Endodermal cell (in vitro differentiated cells): ENCODE measurements around the gene PUS7. TPM values are rescaled to one million over a fixed set of nuclear protein-coding genes. Genes with fewer than 3 reads are reported as not detected.

ENCODE experiments used
- DNase-seq: peaks from one replicate; pipeline ENCODE4 v3.0.0-alpha.2; 2017
- H3K27ac ChIP-seq: 2 replicates; pipeline ENCODE4 v1.5.1; 2013; ENCODE audit warnings: mild to moderate bottlenecking, low read depth, low read length, moderate library complexity
- H3K27me3 ChIP-seq: 2 replicates; pipeline ENCODE4 v1.6.1; 2013; ENCODE audit warnings: mild to moderate bottlenecking, low read length, moderate library complexity; ENCODE audit not compliant: insufficient read depth, control insufficient read depth, poor library complexity, severe bottlenecking
- H3K36me3 ChIP-seq: 2 replicates; pipeline ENCODE4 v1.7.0; 2013; ENCODE audit warnings: mild to moderate bottlenecking, low read length, moderate library complexity; ENCODE audit not compliant: control insufficient read depth, insufficient read depth
- H3K4me1 ChIP-seq: one replicate; pipeline ENCODE4 v1.7.0; 2013; ENCODE audit warnings: low read length; ENCODE audit not compliant: control insufficient read depth, insufficient read depth
- H3K4me3 ChIP-seq: 2 replicates; pipeline ENCODE4 v1.5.1; 2013; ENCODE audit warnings: mild to moderate bottlenecking, low read length, moderate library complexity
- H3K9ac ChIP-seq: 2 replicates; pipeline ENCODE4 v1.6.1; 2013; ENCODE audit warnings: mild to moderate bottlenecking, low read length, moderate library complexity; ENCODE audit not compliant: poor library complexity, severe bottlenecking; ENCODE audit errors: extremely low read depth
- H3K9me3 ChIP-seq: 2 replicates; pipeline ENCODE4 v1.6.1; 2013; ENCODE audit warnings: mild to moderate bottlenecking, low read length, moderate library complexity; ENCODE audit not compliant: control insufficient read depth
- H3K27ac Mint-ChIP-seq: 2 replicates; pipeline ENCODE4 v1.8.0; 2020; ENCODE audit warnings: mixed read lengths
- H3K27me3 Mint-ChIP-seq: 2 replicates; pipeline ENCODE4 v1.8.0; 2021; ENCODE audit warnings: mild to moderate bottlenecking, mixed read lengths; ENCODE audit not compliant: insufficient read depth
- H3K36me3 Mint-ChIP-seq: 2 replicates; pipeline ENCODE4 v1.8.0; 2020; ENCODE audit warnings: low read depth, mixed read lengths
- H3K4me1 Mint-ChIP-seq: 2 replicates; pipeline ENCODE4 v1.8.0; 2020; ENCODE audit warnings: mixed read lengths
- H3K4me3 Mint-ChIP-seq: 2 replicates; pipeline ENCODE4 v1.8.0; 2020; ENCODE audit warnings: mild to moderate bottlenecking, moderate library complexity, mixed read lengths
- H3K9me3 Mint-ChIP-seq: 2 replicates; pipeline ENCODE4 v1.8.0; 2020; ENCODE audit warnings: mild to moderate bottlenecking, mixed read lengths
- WGBS, 2 experiments: methylation state at CpG; one replicate each; pipeline versions ENCODE4 v1.1.5 to v1.1.7; 2013; ENCODE audit warnings: missing lambda C conversion rate in 2 of 2, mixed read lengths in 1 of 2; ENCODE audit not compliant: insufficient coverage in 1 of 2, insufficient read length in 1 of 2; 5-methylcytosine and 5-hydroxymethylcytosine counted together
- total RNA-seq, 2 donors: library from RNA; stranded (reverse); fragmentation: NEBNext Ultra II Directional in 1 of 2; extraction: Animal tissue kit (Norgen Biotek cat#: 25700) in 1 of 2; gene quantifications; 2 replicates in 1 of 2; 3 replicates in 1 of 2; pipeline ENCODE4 v1.2.1, GENCODE V29; 2021
- TF ChIP-seq, protein P1 (sequence below): fragments of 200-600 bp; sonication (generic); conservative IDR thresholded peaks from 2 replicates; pipeline ENCODE4 v1.5.0; 2021; ENCODE audit warnings: antibody characterized with exemption, mild to moderate bottlenecking

Gene PUS7
- total RNA-seq, 2 donors from 2014 or later: 30.0 to 38.7 TPM

GRCh38 chr7:105493196-105493922 lies 28.7 kb downstream of the PUS7 start:
- Histone ChIP-seq H3K4me3 (no peak overlapping the region), H3K27me3 (no peaks in the 10 kb centered on the region), H3K9ac (no peak overlapping the region), H3K4me1 (peaks cover 14% of the 10 kb centered on the region), H3K36me3 (peaks cover 15% of the 10 kb centered on the region), H3K9me3 (no peaks in the 10 kb centered on the region), H3K27ac (no peak overlapping the region)
- TF ChIP-seq, protein P1, sequence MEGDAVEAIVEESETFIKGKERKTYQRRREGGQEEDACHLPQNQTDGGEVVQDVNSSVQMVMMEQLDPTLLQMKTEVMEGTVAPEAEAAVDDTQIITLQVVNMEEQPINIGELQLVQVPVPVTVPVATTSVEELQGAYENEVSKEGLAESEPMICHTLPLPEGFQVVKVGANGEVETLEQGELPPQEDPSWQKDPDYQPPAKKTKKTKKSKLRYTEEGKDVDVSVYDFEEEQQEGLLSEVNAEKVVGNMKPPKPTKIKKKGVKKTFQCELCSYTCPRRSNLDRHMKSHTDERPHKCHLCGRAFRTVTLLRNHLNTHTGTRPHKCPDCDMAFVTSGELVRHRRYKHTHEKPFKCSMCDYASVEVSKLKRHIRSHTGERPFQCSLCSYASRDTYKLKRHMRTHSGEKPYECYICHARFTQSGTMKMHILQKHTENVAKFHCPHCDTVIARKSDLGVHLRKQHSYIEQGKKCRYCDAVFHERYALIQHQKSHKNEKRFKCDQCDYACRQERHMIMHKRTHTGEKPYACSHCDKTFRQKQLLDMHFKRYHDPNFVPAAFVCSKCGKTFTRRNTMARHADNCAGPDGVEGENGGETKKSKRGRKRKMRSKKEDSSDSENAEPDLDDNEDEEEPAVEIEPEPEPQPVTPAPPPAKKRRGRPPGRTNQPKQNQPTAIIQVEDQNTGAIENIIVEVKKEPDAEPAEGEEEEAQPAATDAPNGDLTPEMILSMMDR: no peak
- DNase-seq: no peak
- Mint-ChIP-seq H3K9me3 (no peaks in the 10 kb centered on the region), H3K27me3 (no peaks in the 10 kb centered on the region), H3K4me1 (peaks cover 9% of the 10 kb centered on the region), H3K27ac (no peak overlapping the region), H3K4me3 (no peak overlapping the region), H3K36me3 (peaks cover 28% of the 10 kb centered on the region)
- 98 to 100% methylated on average over 4 to 7 of the region's 7 CpGs for WGBS, 2 experiments

DNA sequence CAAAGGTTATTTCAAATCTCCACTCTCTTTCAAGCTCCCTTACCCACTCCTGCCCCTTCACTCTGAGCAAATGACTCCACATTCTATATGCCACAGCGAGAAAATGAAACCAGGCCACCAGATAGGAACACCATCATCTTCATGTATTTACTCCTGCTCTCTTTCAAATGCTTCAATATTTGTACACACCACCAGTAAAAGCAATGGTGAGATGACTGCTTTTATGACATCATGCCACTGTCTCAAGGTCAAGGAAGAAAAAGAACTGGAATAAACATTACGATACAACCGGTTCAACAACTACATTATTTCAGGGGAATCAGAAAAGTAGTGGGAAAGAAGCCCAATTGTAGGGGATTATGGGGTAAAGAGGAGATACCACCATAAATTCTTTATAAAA lies 32.7 kb downstream of the PUS7 start:
- Histone ChIP-seq H3K27ac (no peak overlapping the region), H3K27me3 (no peaks in the 10 kb centered on the region), H3K9me3 (no peaks in the 10 kb centered on the region), H3K4me1 (no peaks in the 10 kb centered on the region), H3K36me3 (peaks cover 28% of the 10 kb centered on the region), H3K4me3 (no peak overlapping the region), H3K9ac (no peak overlapping the region)
- Mint-ChIP-seq H3K4me3 (no peak overlapping the region), H3K27me3 (no peaks in the 10 kb centered on the region), H3K4me1 (peaks cover 2% of the 10 kb centered on the region), H3K27ac (no peak overlapping the region), H3K9me3 (no peaks in the 10 kb centered on the region), H3K36me3 (peaks cover 53% of the 10 kb centered on the region)
- no peak for DNase-seq
- WGBS, 2 experiments: 91 to 100% methylated on average over 3 of the region's 3 CpGs
- TF ChIP-seq, protein P1: no peak

GRCh38 chr7:105487579-105488571 lies 34.2 kb downstream of the PUS7 start:
- Mint-ChIP-seq H3K4me1 (peaks cover 2% of the 10 kb centered on the region), H3K27ac (peak overlapping the region; percentile 19), H3K36me3 (peaks cover 49% of the 10 kb centered on the region), H3K9me3 (no peaks in the 10 kb centered on the region), H3K27me3 (no peaks in the 10 kb centered on the region), H3K4me3 (no peak overlapping the region)
- no peak for DNase-seq
- Histone ChIP-seq H3K27me3 (no peaks in the 10 kb centered on the region), H3K27ac (no peak overlapping the region), H3K4me1 (no peaks in the 10 kb centered on the region), H3K36me3 (peaks cover 34% of the 10 kb centered on the region), H3K4me3 (no peak overlapping the region), H3K9me3 (no peaks in the 10 kb centered on the region), H3K9ac (no peak overlapping the region)
- TF ChIP-seq, protein P1: peak; percentile 64
- WGBS, 2 experiments: 88 to 96% methylated on average over 4 to 6 of the region's 6 CpGs
